SH-SY5Y (cell line): ENCODE data around the gene ANKHD1.

ENCODE experiments used
- GATA2 ChIP-seq: IDR thresholded peaks from 2 replicates; pipeline ENCODE4 v1.6.1; 2011; ENCODE audit warnings: mild to moderate bottlenecking, low read depth, low read length
- GATA3 ChIP-seq: IDR thresholded peaks from 2 replicates; pipeline ENCODE4 v1.6.1; 2011; ENCODE audit warnings: low read depth, mild to moderate bottlenecking, low read length, moderate library complexity

ANKHD1 gene

DNA sequence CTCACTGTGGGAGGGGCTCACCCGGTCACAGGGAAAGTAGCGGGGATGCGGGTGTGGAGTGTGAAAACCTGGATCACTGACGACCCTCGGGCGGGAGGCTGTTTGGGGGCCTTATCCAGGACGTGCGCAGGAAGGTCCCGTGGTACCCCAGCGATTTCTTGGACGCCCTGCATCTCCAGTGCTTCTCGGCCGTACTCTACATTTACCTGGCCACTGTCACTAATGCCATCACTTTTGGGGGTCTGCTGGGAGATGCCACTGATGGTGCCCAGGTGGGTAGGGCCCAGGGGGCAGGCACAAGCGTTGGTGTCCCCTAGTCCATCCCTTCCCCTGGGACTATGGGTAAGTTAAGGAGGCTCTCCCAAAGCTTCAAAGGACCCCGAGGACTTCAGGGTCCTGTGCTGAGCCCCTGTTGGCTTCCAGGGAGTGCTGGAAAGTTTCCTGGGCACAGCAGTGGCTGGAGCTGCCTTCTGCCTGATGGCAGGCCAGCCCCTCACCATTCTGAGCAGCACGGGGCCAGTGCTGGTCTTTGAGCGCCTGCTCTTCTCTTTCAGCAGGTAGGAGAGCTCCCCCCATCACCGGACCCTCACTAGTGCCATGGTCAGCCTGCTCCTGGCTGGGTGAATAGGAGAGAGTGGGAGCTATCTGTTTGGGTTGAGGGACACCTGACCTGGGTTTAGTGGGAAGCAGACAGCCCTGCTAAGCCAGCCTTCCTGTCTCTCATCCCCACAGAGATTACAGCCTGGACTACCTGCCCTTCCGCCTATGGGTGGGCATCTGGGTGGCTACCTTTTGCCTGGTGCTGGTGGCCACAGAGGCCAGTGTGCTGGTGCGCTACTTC is 37.8 kb upstream of the ANKHD1 start:
- TF ChIP-seq GATA2 (no peak), GATA3 (no peak)

GRCh38 chr5:140364472-140364765 is 37.2 kb upstream of the ANKHD1 start:
- TF ChIP-seq GATA3: no peak
- no peak for TF ChIP-seq GATA2

DNA sequence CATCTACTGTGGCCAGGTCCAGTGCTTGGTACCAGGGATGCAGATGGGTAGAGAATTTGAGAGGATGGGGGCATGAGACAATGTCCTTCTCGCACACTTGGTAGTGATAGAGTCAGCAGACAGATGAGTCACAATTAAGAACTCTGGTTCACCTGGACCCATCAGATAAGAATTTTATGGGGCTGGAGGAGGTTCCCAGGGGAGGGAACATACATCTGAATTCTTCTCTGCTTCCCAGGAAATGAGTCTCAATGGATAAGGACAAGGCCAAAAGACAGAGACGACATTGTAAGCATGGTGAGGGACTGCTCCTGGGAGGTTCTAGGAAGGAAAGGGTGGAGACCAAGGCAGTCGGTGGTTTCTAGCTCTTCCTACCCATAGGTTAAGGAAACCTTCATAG is 36.4 kb upstream of the ANKHD1 start:
- TF ChIP-seq GATA3 (no peak), GATA2 (no peak)

DNA sequence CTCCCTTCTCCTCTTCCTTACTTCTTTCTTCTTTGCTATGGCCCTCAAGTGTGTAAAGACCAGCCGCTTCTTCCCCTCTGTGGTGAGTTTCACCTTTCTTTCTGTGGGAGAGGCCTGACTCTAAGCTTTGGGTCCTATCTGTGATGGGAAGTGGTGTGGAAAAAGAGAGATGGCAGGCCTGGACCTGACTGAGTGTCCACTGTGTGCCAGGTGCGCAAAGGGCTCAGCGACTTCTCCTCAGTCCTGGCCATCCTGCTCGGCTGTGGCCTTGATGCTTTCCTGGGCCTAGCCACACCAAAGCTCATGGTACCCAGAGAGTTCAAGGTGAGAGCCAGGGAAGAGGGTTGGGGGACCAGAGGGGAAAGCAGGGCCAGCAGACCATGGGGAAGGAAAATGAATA is 35.7 kb upstream of the ANKHD1 start:
- no peak for TF ChIP-seq GATA2

- TF ChIP-seq GATA2 (no peak), GATA3 (no peak)
These were observed 34.9 kb upstream of the ANKHD1 start for GRCh38 chr5:140366589-140367255.

GRCh38 chr5:140367256-140368013 is 34.2 kb upstream of the ANKHD1 start:
- TF ChIP-seq GATA3 (no peak), GATA2 (no peak)

GRCh38 chr5:140371356-140372151 is 30.1 kb upstream of the ANKHD1 start:
- TF ChIP-seq GATA3: no peak

- TF ChIP-seq GATA3 (no peak), GATA2 (no peak)
These were observed 28.6 kb upstream of the ANKHD1 start for GRCh38 chr5:140372971-140373487.

- TF ChIP-seq GATA3: no peak
- TF ChIP-seq GATA2: no peak
These were observed 20.3 kb upstream of the ANKHD1 start for GRCh38 chr5:140381351-140381750.

DNA sequence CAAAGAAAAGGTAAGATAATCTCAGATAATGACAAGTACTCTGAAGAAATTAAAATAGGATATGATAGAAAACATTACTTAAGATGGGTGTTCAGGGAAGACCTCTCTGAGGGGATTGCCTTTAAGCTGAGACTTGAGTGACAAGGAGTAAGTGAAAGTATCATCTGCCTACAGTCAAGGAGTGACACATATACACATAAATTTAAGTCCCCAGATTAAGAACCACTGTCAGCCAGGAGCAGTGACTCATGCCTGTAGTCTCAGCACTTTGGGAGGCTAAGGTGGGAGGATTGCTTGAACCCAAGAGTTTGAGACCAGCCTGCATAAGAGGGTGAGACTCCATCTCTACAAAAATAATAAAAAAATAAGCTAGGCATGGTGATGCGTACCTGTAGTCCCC is 19.7 kb upstream of the ANKHD1 start:
- TF ChIP-seq GATA2: no peak

- no peak for TF ChIP-seq GATA2
- no peak for TF ChIP-seq GATA3
These were observed 18.8 kb upstream of the ANKHD1 start for GRCh38 chr5:140382866-140383265.

GRCh38 chr5:140383300-140383699 is 18.3 kb upstream of the ANKHD1 start:
- TF ChIP-seq GATA2 (no peak), GATA3 (no peak)

DNA sequence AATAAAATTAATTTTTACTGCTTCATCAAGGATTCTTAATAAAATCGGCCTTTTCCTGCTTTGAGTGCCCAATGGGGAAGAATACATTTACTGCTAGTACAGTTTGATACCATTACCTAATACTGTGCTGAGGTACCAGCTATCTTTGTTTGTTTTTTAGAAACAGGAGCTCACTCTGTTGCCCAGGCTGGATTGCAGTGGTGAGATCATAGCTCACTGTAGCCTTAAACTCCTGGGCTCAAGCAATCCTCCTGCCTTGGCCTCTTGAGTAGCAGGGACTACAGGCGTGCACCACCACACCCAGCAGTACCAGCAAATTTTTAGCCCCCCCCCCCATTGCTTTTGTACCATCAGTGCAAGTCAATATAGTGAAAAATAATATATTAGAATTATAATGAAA is 13.6 kb upstream of the ANKHD1 start:
- no peak for TF ChIP-seq GATA3
- TF ChIP-seq GATA2: no peak

- TF ChIP-seq GATA2: no peak
These were observed 10.3 kb upstream of the ANKHD1 start for GRCh38 chr5:140391312-140391711.
